Measurements from ENCODE around the gene GALNT13.

The GALNT13 gene

DNA sequence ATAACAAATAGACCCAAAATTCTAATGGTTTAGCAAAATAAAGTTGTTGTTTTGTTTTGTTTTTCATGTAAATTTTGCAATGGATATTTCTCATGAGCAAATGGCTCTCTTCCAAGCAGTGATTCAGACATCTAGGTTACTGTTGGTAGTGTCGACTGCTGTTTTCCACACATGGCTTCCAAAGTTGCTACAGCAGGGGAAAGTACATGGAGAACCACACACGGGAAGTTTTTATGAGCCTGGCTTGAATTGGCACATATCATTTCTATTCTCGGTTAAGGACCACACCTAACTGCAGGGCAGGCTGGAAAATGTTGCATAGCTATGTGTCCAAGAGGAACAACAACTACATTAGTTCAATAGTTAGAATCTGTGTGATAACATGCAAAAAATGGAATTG is 262.1 kb downstream of the GALNT13 start:
- DNase-seq, result no peak

DNA sequence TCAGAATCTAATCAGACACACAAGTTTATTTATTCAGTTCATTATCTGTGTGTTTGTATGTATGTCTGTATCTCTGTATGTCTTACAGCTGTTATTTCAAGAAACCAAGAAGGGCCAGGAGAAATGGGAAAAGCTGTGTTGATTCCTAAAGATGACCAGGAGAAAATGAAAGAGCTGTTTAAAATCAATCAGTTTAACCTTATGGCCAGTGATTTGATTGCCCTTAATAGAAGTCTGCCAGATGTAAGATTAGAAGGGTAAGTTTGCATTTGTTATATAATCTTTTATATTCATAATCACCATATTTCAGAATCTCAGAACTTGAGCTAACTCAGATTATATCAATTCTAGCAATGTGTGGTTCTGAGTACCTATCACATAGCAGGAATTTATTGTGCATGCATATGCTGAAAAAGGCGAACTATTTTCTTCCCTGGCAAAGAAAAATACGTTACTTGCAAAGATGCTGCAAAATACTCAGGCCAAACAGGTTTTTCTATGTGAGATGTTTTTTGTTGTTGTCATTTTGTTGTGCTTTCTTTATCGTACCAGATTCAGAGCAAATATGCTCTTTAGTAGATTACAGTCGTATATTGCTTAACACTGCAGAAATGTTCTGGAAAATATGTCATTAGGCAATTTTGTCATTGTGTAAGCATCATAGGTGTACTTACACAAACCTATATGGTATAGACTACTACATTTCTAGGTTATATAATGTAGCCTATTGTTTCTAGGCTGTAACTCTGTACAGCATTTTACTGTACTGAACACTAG is 268.7 kb downstream of the GALNT13 start:
- no peak for DNase-seq

DNA sequence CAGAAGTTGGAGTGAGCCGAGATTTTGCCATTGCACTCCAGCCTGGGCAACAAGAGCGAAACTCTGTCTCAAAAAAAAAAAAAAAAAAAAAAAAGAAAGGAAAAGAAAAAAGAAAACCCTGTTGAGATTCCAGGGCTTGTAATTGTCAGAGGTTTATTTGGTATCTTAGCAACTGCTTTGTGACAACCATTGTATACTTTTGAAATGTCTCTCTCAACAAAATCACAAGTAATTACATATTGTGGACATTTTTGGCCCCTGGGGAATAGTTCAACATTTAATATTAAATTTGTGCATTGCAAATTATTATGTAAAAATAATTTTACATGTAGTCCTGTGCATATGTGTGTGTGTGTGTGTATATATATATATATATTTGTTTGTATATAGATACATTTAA is 270.8 kb downstream of the GALNT13 start:
- no peak for DNase-seq

DNA sequence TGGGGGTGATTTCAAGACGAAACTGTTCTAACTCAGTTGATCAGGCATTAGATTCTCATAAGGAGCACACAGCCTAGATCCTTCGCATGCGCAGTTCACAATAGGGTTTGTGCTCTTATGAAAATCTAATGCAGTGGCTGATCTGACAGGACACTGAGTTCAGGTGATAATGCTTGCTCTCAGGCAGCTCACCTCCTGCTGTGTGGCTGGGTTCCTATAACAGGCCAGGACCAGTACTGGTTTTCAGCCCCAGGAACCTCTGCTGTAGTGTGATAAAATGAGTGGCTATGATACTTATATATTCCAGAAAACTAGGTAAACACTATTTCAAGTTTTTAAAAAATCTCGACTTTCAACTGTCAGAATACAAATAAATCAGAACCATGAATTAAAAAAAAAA is 271.4 kb downstream of the GALNT13 start:
- no peak for DNase-seq

DNA sequence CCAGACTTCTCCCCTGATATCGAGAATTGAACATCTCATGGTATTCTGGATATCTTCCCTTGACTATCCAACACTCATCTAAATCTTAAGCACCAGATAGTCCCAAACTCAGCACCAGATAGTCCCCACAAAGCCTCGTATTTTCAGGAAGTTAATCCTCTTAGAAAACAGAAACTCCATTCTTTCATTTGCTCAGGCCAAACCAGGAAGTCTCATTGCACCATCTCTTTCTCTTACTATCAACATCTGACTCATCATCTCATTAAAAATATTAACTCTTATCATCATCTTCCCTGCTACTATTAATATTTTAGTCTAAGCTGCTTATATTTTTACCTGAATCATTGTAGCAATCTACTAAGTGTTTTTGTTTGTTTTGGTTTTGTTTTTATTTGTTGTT is 286.4 kb downstream of the GALNT13 start:
- DNase-seq, result no peak

DNA sequence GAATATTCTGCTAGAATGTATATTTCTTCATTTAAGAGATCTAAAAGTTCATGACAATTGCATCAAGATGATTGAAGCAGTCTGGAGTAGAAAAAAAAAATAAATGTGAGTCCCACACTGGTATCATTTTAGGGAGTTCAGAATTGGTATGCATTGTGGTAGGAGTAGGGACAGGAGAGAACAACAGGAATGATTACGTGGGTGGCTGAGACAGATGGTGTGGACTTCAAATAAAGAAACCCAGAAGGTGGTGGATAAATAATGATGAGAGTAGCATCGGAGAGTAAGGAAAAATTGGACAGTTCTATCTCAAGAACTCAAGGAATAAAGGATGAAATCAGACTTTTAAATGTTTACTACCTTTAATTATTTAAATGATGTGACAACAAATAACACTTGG is 289.6 kb downstream of the GALNT13 start:
- no peak for DNase-seq

DNA sequence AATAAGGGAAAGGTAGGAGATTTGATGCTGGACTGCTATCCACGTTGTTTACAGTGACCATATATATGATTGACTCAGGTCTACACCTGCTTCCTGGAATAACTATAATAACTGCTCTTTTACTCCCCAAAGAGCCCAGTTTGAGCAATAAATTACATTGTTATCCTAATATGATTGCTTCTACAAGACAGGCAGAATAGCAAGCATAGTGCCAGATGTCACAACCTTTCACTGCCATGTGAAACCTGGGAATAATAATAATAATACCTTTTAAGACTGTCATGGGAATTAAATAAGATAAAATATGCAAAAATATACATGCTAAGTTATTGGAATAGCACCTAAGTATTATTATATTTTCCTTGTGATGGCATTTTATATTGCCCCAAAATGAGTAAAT is 298.7 kb downstream of the GALNT13 start:
- DNase-seq, result no peak

DNA sequence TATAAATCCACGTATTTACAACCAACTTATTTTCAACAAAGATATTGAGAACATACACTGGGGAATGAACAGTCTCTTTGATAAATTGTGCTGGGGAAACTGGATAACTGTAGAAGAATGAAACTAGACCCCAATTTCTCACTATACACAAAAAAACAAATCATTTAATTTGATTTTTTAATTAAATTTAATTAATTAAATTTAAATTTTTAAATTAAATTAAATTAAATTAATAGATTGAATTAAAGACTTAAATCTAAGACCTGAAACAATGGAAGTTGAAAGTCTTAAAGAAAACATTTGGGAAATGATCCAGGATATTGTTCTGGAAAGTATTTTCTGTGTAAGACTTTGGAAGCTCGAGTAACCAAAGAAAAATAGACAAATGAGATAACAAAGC is 301.4 kb downstream of the GALNT13 start:
- DNase-seq, result no peak

DNA sequence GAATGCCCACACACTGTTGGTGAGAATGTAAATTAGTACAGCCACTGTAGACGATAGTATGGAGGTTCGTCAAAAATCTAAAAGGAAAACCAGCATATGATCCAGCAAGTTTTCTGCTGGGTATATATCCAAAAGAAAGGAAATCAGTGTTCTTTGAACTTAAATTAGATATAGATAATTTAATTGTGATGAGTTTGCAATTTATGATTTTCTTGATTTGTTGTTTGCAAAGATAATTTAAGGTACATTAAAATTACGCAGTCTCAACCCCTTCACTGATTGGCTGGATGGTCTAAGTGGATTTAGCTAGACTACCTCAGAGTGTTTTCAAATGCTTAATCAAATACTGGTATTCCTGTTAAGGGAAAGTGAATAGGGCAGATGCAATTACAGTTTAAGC is 302.2 kb downstream of the GALNT13 start:
- no peak for DNase-seq

DNA sequence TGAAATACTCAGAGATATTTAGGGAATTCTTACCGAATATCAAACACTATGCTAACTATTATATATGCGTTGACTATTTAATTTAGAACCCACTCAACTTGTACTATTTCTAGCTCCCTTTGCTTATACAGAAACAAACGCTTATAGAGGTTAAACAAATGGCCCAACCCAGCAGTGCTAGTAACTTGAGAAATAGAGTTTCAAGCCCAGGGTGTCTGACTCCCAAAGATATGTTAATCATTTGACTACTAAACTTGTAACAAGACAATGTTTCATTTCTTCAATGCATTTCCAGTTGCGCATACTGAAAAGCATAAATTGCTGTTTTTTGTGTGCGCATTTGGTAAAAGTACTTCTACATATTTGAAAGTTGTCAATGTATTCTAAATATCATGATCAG is 310.3 kb downstream of the GALNT13 start:
- no peak for DNase-seq

DNA sequence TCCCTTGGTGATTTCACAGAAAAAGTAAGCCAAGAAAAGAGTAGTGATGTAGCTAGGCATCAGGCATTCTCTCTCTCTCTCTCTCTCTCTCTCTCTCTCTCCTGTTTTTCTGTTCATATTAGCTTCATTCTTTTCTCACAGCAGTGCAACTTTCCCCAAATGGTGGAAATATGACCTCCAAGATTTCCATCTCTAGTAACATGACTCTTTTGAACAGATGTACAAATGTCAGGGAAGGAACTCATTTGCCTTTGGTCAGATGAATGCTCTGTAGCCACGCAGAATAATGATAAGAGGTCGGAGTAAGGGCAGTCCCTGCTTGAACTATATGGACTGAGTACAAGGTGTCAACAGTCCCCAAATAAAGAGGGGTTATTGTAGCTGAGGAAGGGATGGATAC is 316.2 kb downstream of the GALNT13 start:
- DNase-seq, result no peak

DNA sequence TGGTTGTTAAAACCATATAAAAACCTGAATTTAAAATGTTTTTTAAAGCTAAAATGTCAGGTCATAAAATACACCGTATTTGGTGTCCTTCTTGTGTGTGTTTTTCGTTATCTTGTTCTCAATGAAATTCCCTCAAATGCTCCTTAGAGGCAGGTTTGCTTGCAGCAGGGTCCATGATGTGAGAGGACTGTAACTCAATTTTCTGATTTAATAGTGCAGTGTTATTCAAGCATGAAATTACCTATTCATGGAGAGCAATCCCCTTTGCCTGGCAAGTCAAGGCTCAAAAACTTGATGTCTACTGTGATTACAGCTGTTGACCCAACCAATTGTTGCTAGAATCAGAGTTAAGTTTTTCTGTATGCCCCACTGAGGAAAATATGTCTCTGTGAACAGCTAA is 318.2 kb downstream of the GALNT13 start:
- DNase-seq, result no peak

DNA sequence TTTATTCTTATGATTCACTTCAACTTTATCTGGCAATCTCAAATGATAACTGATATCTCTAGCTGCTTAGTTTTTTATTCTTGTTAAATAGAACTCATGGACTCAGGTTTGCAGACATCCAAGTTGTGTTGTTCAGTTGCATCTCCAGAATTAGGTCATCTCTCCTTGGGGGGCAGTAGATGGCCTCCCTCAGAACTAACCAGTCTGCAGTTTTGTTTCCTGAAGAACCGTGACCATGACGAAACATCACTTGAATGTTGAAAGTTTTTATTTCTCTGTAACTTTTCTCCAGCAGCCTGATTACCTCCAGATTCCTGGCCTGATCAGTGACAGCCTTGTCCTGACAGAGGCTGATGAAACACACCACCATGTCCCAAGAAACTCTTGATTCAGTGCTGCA is 321.5 kb downstream of the GALNT13 start:
- no peak for DNase-seq

DNA sequence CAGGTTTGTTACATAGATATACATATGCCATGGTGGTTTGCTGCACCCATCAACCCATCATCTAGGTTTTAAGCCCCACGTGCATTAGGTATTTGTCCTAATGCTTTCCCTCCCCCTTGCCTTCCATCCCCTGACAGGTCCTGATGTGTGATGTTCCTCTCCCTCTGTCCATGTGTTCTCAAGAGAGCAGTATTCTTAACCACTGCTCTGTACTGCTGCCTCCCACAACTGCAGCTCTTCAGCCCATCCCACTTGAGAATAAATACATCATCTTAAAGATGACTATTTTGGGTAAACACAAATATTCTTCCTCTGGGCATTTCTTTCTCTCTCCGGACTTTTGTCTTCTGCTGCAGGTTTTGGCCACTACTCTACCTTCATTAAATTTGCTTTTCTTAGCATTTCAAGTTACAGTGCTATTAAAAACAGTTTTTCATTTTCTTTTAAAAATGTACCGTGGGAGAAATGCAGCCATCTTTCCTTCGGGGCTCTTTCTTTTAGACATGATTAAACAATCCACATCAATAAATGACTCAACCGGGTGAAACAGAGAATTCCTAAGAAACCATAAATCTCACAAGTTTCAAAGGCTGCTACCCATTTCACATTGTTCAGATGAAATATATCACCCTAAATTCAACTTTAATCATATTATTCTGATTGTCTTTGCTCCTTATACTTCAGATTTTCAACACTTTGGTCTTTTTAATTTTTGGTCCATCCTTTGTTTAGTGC is 323.4 kb downstream of the GALNT13 start:
- DNase-seq, result no peak

DNA sequence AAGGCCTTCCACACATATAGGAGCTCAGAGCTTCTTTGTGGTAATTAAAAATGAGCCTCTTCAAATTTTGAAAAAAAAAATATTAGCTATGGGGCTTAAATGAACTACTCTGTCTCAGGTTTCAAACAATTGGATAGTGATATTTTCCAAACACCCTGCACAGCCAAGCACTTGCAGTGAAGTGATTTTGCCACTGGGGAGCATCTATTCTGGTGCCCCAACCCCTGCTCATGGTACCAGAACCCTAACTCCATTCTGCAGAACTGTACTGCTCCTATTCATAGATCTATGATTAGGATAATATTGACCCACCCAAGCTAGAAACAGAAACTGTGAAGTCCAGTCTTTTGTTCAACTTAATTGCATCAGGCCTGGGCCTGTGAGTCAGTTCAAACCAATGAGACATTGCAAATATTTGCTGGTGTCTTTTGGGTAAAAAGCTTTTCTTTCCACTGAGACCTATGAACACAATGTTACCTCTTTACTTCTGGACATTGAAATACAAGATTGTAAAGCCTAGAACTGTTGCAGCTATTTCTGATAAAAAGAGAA is 324.0 kb downstream of the GALNT13 start:
- no peak for DNase-seq

DNA sequence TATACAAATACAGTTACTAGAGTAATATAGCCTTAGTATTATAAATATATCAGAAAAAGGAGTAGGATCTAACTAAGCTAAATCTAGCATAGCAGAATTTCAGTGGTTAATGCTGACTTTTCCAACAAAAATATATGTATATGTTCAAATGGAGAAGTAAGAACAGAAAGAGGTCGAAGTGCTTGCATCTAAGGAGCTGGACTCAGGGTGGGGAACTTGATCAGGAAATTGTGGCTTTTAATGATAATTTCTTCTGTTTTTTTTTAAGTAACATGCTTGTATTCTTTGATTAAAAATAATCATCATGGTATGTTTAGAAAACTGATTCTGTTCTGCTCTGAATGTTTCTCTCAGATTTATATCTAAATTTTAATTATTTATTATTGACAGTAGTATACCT is 327.1 kb downstream of the GALNT13 start:
- DNase-seq, result no peak

DNA sequence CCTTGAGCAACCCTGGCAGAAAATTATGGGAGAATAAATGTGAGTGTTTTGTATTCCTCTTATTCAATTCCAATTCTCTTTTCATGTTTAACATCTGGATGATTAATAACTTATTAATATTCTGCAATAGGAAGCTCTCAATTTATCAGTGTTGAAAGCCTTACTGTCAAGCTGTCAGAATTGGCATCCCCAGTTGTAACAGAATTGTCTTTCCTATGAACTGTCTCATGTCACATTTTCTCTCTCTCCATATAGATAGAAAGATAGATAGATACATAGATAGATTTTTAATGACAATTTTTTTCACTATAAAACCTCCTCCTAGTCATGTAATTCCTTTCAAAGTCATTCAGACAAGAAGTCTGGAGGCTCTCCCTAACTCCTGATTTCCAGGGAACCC is 331.5 kb downstream of the GALNT13 start:
- DNase-seq, result no peak

DNA sequence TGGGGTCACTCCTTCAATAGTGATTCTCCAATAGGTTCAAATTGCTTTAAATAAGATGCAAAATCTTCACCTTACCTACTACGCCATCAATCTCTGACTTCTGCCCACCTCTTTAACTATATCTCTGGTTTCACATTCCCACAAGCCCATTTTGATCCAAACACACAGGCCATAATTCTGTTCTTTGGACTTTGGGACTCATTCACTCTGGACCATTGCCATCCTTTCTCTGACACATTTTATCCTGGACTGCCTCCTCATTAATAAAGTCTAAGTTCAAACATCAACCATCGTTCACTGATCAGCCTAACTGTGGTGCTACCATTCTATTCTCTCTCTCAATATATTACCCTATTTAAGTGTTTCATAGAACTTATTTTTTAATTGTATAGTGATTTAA is 332.2 kb downstream of the GALNT13 start:
- DNase-seq, result no peak

DNA sequence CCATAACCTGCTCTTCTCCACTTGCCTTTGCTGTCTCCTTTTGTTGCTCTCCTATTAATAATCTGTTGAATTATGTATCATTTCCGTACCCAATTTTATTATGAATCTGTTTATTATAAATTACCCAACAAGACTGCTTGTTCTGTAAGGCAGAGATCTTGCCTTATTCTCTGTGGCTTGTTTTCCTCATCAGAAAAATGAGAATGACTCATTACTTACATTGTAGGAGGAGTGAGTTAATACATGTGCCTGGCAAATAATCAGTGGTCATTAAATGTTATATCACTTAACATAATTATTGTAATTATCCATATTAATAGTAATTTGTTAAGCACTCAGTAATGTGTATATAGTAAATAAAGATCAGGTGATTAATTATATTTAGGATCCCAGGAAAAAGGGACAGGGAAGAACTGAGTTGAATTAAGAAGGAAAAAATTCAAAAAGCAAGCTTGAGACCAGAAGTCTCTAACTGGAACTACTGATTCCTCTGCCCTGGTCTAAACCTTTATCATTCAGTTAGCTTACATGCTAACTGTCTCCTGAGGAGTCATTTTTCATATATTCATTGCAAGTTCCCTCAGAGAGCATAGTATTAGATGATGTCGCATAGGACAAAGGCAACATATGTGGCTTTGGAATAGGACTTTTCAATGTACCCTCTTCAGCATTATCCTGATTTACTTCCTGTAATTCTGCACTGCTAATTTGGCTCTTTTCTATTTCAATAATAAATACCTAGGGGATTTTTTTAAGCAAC is 335.7 kb downstream of the GALNT13 start:
- no peak for DNase-seq

DNA sequence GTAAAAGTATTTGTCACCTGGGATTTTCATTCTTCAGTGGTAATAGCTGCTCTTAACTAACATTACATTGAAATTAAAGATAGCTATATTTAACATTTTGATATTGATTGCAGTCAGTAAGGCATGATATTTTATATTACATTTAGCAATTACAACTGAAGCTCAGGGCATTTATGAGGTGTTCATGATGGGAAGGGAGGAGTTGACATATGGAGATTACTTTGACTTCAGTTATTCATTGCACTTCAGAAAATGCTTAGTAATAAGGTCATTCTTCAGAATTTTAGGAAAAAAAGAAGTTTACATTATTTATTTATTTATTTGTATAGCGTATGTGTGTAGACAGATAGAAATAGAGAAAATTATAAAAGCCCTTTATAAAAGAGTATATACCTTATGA is 352.0 kb downstream of the GALNT13 start:
- no peak for DNase-seq

DNA sequence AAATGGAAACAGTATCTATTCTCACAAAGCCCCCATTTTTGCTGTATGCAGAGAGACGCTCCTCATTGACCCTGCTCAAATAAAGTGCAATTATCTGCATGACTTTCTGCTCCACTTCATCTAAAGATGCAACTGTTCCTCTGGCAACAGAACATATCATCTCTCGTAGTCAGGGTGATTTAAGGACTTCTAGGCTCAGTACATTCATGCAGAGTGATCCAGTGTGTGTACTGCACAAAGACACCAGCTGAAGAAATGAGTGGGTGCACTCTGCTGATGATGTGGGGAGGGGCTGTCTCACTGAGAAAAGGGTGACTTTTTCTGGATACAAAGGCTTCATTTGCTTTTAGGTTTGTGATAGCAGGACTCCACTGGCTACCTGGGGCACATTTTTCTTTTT is 355.2 kb downstream of the GALNT13 start:
- no peak for DNase-seq

DNA sequence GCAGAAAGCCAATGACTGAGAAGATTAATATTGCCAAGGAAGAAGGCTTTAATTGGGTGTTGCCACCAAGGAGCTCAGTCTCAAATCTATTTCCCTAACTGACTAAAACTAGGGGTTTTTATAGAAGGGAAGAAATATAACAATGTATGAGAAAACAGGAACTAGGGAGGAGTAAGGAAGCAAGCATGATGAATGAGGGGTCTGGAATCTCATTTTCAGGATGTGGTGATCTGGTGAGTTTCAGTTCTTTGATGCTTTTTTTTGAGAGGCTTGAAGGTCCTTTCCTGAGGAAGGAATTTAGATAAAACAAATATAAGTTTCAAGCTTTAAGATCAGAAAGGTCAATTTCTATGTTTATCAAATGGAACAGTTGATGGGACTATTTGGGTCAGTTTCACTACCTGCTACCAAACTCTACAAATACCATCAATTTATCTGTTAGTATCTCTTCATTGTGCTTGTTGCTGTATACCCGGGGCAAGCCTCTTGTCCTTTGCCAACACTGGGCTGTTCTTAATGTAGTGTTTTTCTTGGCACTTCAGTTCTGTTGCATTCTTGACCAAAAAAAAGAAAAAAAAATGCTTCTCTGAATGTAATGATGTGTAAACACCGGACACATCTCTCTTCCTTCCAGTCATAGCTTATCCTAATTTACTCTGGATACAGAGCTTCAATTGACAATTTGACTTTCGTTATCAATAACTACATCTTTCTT is 357.0 kb downstream of the GALNT13 start:
- no peak for DNase-seq

DNA sequence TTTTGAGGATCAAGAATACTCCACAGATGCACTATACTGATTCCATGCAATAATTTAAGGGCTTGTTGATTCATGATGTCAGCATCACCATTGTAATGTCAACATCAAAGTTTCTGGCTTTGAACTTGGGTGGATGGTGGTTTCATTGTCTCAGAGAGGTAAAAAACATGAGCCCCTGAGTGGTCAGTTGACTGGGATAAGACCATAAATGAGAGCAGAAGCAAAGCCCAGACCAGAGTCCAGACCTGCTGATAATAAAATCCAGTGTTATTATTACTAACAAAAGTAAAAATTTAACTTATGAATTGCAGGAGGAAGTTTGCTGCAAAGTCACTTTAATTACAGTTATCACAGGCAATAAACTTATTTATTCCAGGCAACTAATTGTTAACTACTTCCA is 358.2 kb downstream of the GALNT13 start:
- no peak for DNase-seq

All from left hindlimb (tissue), 1 donor.